ENCODE results near the gene SNIP1. TPM values are rescaled to one million over a fixed set of nuclear protein-coding genes. Genes with fewer than 3 reads are reported as not detected.
A peak's percentile ranks its signal among the peaks of the same experiment; 100 is the strongest.
"Not testable (repeated sequence)": the region's sequence is repeated elsewhere in the genome, so short reads cannot be mapped to it uniquely, and the experiment has no call there.

Gene SNIP1
- total RNA-seq, 1 donor from 2014 or later: 27.1 TPM

GRCh38 chr1:37553598-37553926, 531 bp downstream of the SNIP1 start:
- Mint-ChIP-seq H3K9me3 (no peaks in the 10 kb centered on the region), H3K4me1 (peaks cover 34% of the 10 kb centered on the region), H3K27ac (peak overlapping the region; percentile 99), H3K36me3 (peaks cover 8% of the 10 kb centered on the region), H3K27me3 (ENCODE audit: low read depth) (no peaks in the 10 kb centered on the region), H3K4me3 (peak overlapping the region; percentile 99)
- no peak for TF ChIP-seq CTCF (IDR thresholded peaks at IDR 0.05; ENCODE audit: unreplicated experiment)
- DNase-seq (ENCODE audit: low spot score in 2 of 2, unreplicated experiment in 2 of 2): no peak

GRCh38 chr1:37549341-37549740, 4.8 kb downstream of the SNIP1 start:
- Mint-ChIP-seq H3K4me1 (peaks cover 17% of the 10 kb centered on the region), H3K4me3 (no peak overlapping the region), H3K27ac (no peak overlapping the region), H3K9me3 (no peaks in the 10 kb centered on the region), H3K36me3 (peaks cover 23% of the 10 kb centered on the region), H3K27me3 (ENCODE audit: low read depth) (no peaks in the 10 kb centered on the region)
- no peak for DNase-seq (ENCODE audit: low spot score in 2 of 2, unreplicated experiment in 2 of 2)
- no peak for TF ChIP-seq CTCF (IDR thresholded peaks at IDR 0.05; ENCODE audit: unreplicated experiment)

GRCh38 chr1:37545019-37545418, 9.1 kb downstream of the SNIP1 start:
- Mint-ChIP-seq H3K36me3 (peaks cover 36% of the 10 kb centered on the region), H3K9me3 (no peaks in the 10 kb centered on the region), H3K4me3 (no peak overlapping the region)

GRCh38 chr1:37544530-37544929, 9.6 kb downstream of the SNIP1 start:
- no peaks in the 10 kb centered on the region for H3K4me1 Mint-ChIP-seq
- DNase-seq (ENCODE audit: low spot score in 2 of 2, unreplicated experiment in 2 of 2): no peak
- no peak overlapping the region for H3K27ac Mint-ChIP-seq
- no peak overlapping the region for H3K4me3 Mint-ChIP-seq
- no peak for TF ChIP-seq CTCF (IDR thresholded peaks at IDR 0.05; ENCODE audit: unreplicated experiment)
- no peaks in the 10 kb centered on the region for H3K27me3 Mint-ChIP-seq (ENCODE audit: low read depth)
- H3K36me3 Mint-ChIP-seq: peaks cover 35% of the 10 kb centered on the region
- no peaks in the 10 kb centered on the region for H3K9me3 Mint-ChIP-seq

More at GRCh38 chr1:37545019-37545418, 9.1 kb downstream of the SNIP1 start:
- TF ChIP-seq CTCF (IDR thresholded peaks at IDR 0.05; ENCODE audit: unreplicated experiment): no peak
- no peaks in the 10 kb centered on the region for H3K4me1 Mint-ChIP-seq
- no peak overlapping the region for H3K27ac Mint-ChIP-seq
- no peaks in the 10 kb centered on the region for H3K27me3 Mint-ChIP-seq (ENCODE audit: low read depth)
- DNase-seq (ENCODE audit: low spot score in 2 of 2, unreplicated experiment in 2 of 2): no peak

GRCh38 chr1:37540036-37540785, 13.9 kb downstream of the SNIP1 start:
- Mint-ChIP-seq H3K4me1 (no peaks in the 10 kb centered on the region), H3K36me3 (peaks cover 49% of the 10 kb centered on the region), H3K9me3 (no peaks in the 10 kb centered on the region), H3K4me3 (no peak overlapping the region), H3K27me3 (ENCODE audit: low read depth) (no peaks in the 10 kb centered on the region), H3K27ac (no peak overlapping the region)
- no peak for DNase-seq (ENCODE audit: low spot score in 2 of 2, unreplicated experiment in 2 of 2)
- no peak for TF ChIP-seq CTCF (IDR thresholded peaks at IDR 0.05; ENCODE audit: unreplicated experiment)

GRCh38 chr1:37539154-37539553, 14.9 kb downstream of the SNIP1 start:
- not testable (repeated sequence) for H3K9me3 Mint-ChIP-seq; H3K4me3 Mint-ChIP-seq; H3K4me1 Mint-ChIP-seq; H3K27me3 Mint-ChIP-seq (ENCODE audit: low read depth); DNase-seq (ENCODE audit: low spot score in 2 of 2, unreplicated experiment in 2 of 2); H3K27ac Mint-ChIP-seq
- H3K36me3 Mint-ChIP-seq: peaks cover 42% of the 10 kb centered on the region
